Measurements from ENCODE around the gene APEH.
"Not testable (repeated sequence)": the region's sequence is repeated elsewhere in the genome, so short reads cannot be mapped to it uniquely, and the experiment has no call there.

APEH gene

GRCh38 chr3:49681232-49681522, 7.0 kb downstream of the APEH start:
- Mint-ChIP-seq H3K4me1 (ENCODE audit: low read depth in 2 of 2) (peaks cover 5 to 11% of the 10 kb centered on the region in 2 donors), H3K36me3 (ENCODE audit: insufficient read depth) (peaks cover 13% of the 10 kb centered on the region), H3K9me3 (no peaks in the 10 kb centered on the region), H3K27ac (no peak overlapping the region), H3K27me3 (no peaks in the 10 kb centered on the region), H3K4me3 (no peak overlapping the region)
- ATAC-seq (replicated peaks) (no peak), DNase-seq (no peak)

GRCh38 chr3:49681543-49681942, 7.4 kb downstream of the APEH start:
- H3K27ac Mint-ChIP-seq, result no peak overlapping the region
- H3K9me3 Mint-ChIP-seq, result no peaks in the 10 kb centered on the region
- no peaks in the 10 kb centered on the region for H3K27me3 Mint-ChIP-seq
- H3K4me3 Mint-ChIP-seq, result no peak overlapping the region
- ATAC-seq (replicated peaks), result no peak
- H3K4me1 Mint-ChIP-seq (ENCODE audit: low read depth in 2 of 2), result peaks cover 4 to 11% of the 10 kb centered on the region in 2 donors
- DNase-seq, result no peak
- H3K36me3 Mint-ChIP-seq (ENCODE audit: insufficient read depth), result peaks cover 13% of the 10 kb centered on the region

GRCh38 chr3:49683162-49683561, 9.0 kb downstream of the APEH start:
- peaks cover 10% of the 10 kb centered on the region for H3K36me3 Mint-ChIP-seq (ENCODE audit: insufficient read depth)
- no peak overlapping the region for H3K27ac Mint-ChIP-seq
- no peaks in the 10 kb centered on the region for H3K27me3 Mint-ChIP-seq
- DNase-seq (no peak), ATAC-seq (replicated peaks) (no peak)
- no peak overlapping the region for H3K4me3 Mint-ChIP-seq
- no peaks in the 10 kb centered on the region for H3K9me3 Mint-ChIP-seq
- H3K4me1 Mint-ChIP-seq (ENCODE audit: low read depth in 2 of 2), result peaks cover 0 to 10% of the 10 kb centered on the region in 2 donors

GRCh38 chr3:49684453-49684852, 10.3 kb downstream of the APEH start:
- not testable (repeated sequence) for H3K4me3 Mint-ChIP-seq; H3K9me3 Mint-ChIP-seq; H3K27me3 Mint-ChIP-seq; H3K27ac Mint-ChIP-seq; ATAC-seq (replicated peaks); DNase-seq
- Mint-ChIP-seq H3K36me3 (ENCODE audit: insufficient read depth) (peaks cover 23% of the 10 kb centered on the region), H3K4me1 (ENCODE audit: low read depth in 2 of 2) (peaks cover 12 to 20% of the 10 kb centered on the region in 2 donors)

- ATAC-seq (replicated peaks); H3K27ac Mint-ChIP-seq; H3K9me3 Mint-ChIP-seq; DNase-seq; H3K27me3 Mint-ChIP-seq: not testable (repeated sequence)
- H3K4me3 Mint-ChIP-seq, result peak overlapping the region; percentile 38 to 45
- peaks cover 19 to 23% of the 10 kb centered on the region in 2 donors for H3K4me1 Mint-ChIP-seq (ENCODE audit: low read depth in 2 of 2)
- peaks cover 30% of the 10 kb centered on the region for H3K36me3 Mint-ChIP-seq (ENCODE audit: insufficient read depth)
Observed at GRCh38 chr3:49685103-49685502, 11.0 kb downstream of the APEH start.

- not testable (repeated sequence) for DNase-seq; H3K27me3 Mint-ChIP-seq; ATAC-seq (replicated peaks); H3K9me3 Mint-ChIP-seq; H3K27ac Mint-ChIP-seq
- H3K36me3 Mint-ChIP-seq (ENCODE audit: insufficient read depth), result peaks cover 27% of the 10 kb centered on the region
- H3K4me1 Mint-ChIP-seq (ENCODE audit: low read depth in 2 of 2), result peaks cover 26 to 27% of the 10 kb centered on the region in 2 donors
- peak overlapping the region in 1 of 2 donors; percentile 63 for H3K4me3 Mint-ChIP-seq
Observed at GRCh38 chr3:49685846-49686245, 11.7 kb downstream of the APEH start.

GRCh38 chr3:49686346-49686745, 12.2 kb downstream of the APEH start:
- H3K36me3 Mint-ChIP-seq (ENCODE audit: insufficient read depth), result peaks cover 27% of the 10 kb centered on the region
- not testable (repeated sequence) for DNase-seq, H3K9me3 Mint-ChIP-seq, H3K27me3 Mint-ChIP-seq
- ATAC-seq (replicated peaks), result peak; percentile 17
- peak overlapping the region in 1 of 2 donors; percentile 55 for H3K27ac Mint-ChIP-seq
- H3K4me3 Mint-ChIP-seq, result peak overlapping the region in 1 of 2 donors; percentile 63
- H3K4me1 Mint-ChIP-seq (ENCODE audit: low read depth in 2 of 2), result peaks cover 29 to 30% of the 10 kb centered on the region in 2 donors

- Mint-ChIP-seq H3K4me3 (peak overlapping the region in 1 of 2 donors; percentile 63), H3K27ac (peak overlapping the region in 1 of 2 donors; percentile 55), H3K36me3 (ENCODE audit: insufficient read depth) (peaks cover 27% of the 10 kb centered on the region), H3K4me1 (ENCODE audit: low read depth in 2 of 2) (peaks cover 29 to 33% of the 10 kb centered on the region in 2 donors)
- ATAC-seq (replicated peaks), result peak; percentile 19
- H3K9me3 Mint-ChIP-seq, DNase-seq, H3K27me3 Mint-ChIP-seq: not testable (repeated sequence)
Observed at GRCh38 chr3:49686769-49687423, 12.7 kb downstream of the APEH start.

GRCh38 chr3:49687424-49687795, 13.3 kb downstream of the APEH start:
- not testable (repeated sequence) for ATAC-seq (replicated peaks); H3K9me3 Mint-ChIP-seq; H3K27me3 Mint-ChIP-seq; DNase-seq; H3K27ac Mint-ChIP-seq
- Mint-ChIP-seq H3K4me1 (ENCODE audit: low read depth in 2 of 2) (peaks cover 30 to 33% of the 10 kb centered on the region in 2 donors), H3K36me3 (ENCODE audit: insufficient read depth) (peaks cover 27% of the 10 kb centered on the region), H3K4me3 (peak overlapping the region in 1 of 2 donors; percentile 63)

- not testable (repeated sequence) for H3K27me3 Mint-ChIP-seq; DNase-seq; ATAC-seq (replicated peaks); H3K9me3 Mint-ChIP-seq
- peaks cover 30% of the 10 kb centered on the region for H3K36me3 Mint-ChIP-seq (ENCODE audit: insufficient read depth)
- H3K4me1 Mint-ChIP-seq (ENCODE audit: low read depth in 2 of 2), result peaks cover 34 to 36% of the 10 kb centered on the region in 2 donors
- H3K27ac Mint-ChIP-seq, result peak overlapping the region; percentile 98
- peak overlapping the region; percentile 97 to 98 for H3K4me3 Mint-ChIP-seq
Observed at GRCh38 chr3:49688338-49689045, 14.3 kb downstream of the APEH start.

- H3K4me1 Mint-ChIP-seq (ENCODE audit: low read depth in 2 of 2), result peaks cover 39 to 42% of the 10 kb centered on the region in 2 donors
- H3K4me3 Mint-ChIP-seq, result peak within 1 kb of the TSS; percentile 97 to 98
- H3K27me3 Mint-ChIP-seq, result no peaks in the 10 kb centered on the region
Observed at GRCh38 chr3:49689046-49689907, 15.1 kb downstream of the APEH start, which contains the start of the genes MST1 and RNF123. Gene MST1 (minus strand): TSS chr3:49689474. CDS start chr3:49688691, 783 bp downstream. Gene RNF123 (plus strand): TSS chr3:49689557. CDS start chr3:49691166, 1,609 bp downstream.

GRCh38 chr3:49689908-49690624, 15.9 kb downstream of the APEH start:
- H3K27ac Mint-ChIP-seq, result peak overlapping the region; percentile 98

More at GRCh38 chr3:49689046-49689907, 15.1 kb downstream of the APEH start, which contains the start of the genes MST1 and RNF123:
- no peaks in the 10 kb centered on the region for H3K9me3 Mint-ChIP-seq
- peak within 1 kb of the TSS; percentile 98 for H3K27ac Mint-ChIP-seq
- ATAC-seq (replicated peaks) (peak; percentile 83), DNase-seq (peak; percentile 89 to 93 (median 90))
- peaks cover 29% of the 10 kb centered on the region for H3K36me3 Mint-ChIP-seq (ENCODE audit: insufficient read depth)

More at GRCh38 chr3:49689908-49690624, 15.9 kb downstream of the APEH start:
- Mint-ChIP-seq H3K36me3 (ENCODE audit: insufficient read depth) (peaks cover 30% of the 10 kb centered on the region), H3K4me1 (ENCODE audit: low read depth in 2 of 2) (peaks cover 39 to 43% of the 10 kb centered on the region in 2 donors), H3K4me3 (peak overlapping the region; percentile 97 to 98)
- ATAC-seq (replicated peaks); H3K27me3 Mint-ChIP-seq; H3K9me3 Mint-ChIP-seq; DNase-seq: not testable (repeated sequence)

Measured in effector memory CD8-positive, alpha-beta T cell (primary cell).